SU-DHL-6 (cell line): ENCODE measurements around the gene TBC1D1.

Source experiments
- H2AFZ ChIP-seq: fragments of 200-600 bp; sonication (generic); 2 replicates; pipeline ENCODE4 v1.6.1; 2014; ENCODE audit warnings: low read depth, mild to moderate bottlenecking, moderate library complexity, mixed read lengths, antibody characterized with exemption, low read length; ENCODE audit not compliant: severe bottlenecking
- H3F3A ChIP-seq: fragments of 200-600 bp; shearing (Covaris generic); 2 replicates; pipeline ENCODE4 v1.6.0; 2016; ENCODE audit warnings: antibody characterized with exemption, mild to moderate bottlenecking; ENCODE audit not compliant: insufficient read depth
- H3K27ac ChIP-seq: fragments of 200-600 bp; sonication (generic); 2 replicates; pipeline ENCODE4 v1.5.1; 2016; ENCODE audit warnings: low read depth, mild to moderate bottlenecking, low read length, moderate library complexity, mixed read lengths
- H3K27me3 ChIP-seq: fragments of 200-600 bp; sonication (generic), shearing (Covaris generic); 2 replicates; pipeline ENCODE4 v1.6.0; 2014; ENCODE audit warnings: mild to moderate bottlenecking, low read length
- H3K36me3 ChIP-seq: fragments of 200-600 bp; sonication (generic); 2 replicates; pipeline ENCODE4 v1.6.1; 2014; ENCODE audit warnings: mild to moderate bottlenecking, low read length, mixed read lengths
- H3K4me2 ChIP-seq: fragments of 300-600, 200-600 bp; shearing (Covaris generic), sonication (generic); 2 replicates; pipeline ENCODE4 v1.6.0; 2014; ENCODE audit warnings: low read length, low read depth, mild to moderate bottlenecking; ENCODE audit not compliant: poor library complexity, severe bottlenecking
- H3K4me3 ChIP-seq: fragments of 200-600 bp; sonication (generic); 2 replicates; pipeline ENCODE4 v1.5.1; 2014; ENCODE audit warnings: antibody characterized with exemption, low read length, mild to moderate bottlenecking, mixed read lengths; ENCODE audit not compliant: insufficient read depth, poor library complexity, severe bottlenecking
- H3K79me2 ChIP-seq: fragments of 200-600 bp; sonication (generic); 2 replicates; pipeline ENCODE4 v1.6.1; 2014; ENCODE audit warnings: mild to moderate bottlenecking, low read length, moderate library complexity; ENCODE audit not compliant: insufficient read depth
- H3K9ac ChIP-seq: fragments of 200-600 bp; sonication (generic); 2 replicates; pipeline ENCODE4 v1.7.0; 2014; ENCODE audit warnings: mild to moderate bottlenecking, low read length
- H3K9me2 ChIP-seq: fragments of 200-600 bp; sonication (generic); replicated peaks from 2 replicates; pipeline ENCODE4 v1.6.1; 2014; ENCODE audit warnings: low read length; ENCODE audit not compliant: insufficient read depth
- H3K9me3 ChIP-seq: fragments of 200-600 bp; sonication (generic); 2 replicates; pipeline ENCODE4 v1.6.1; 2014; ENCODE audit warnings: low read length, mixed read lengths; ENCODE audit not compliant: insufficient read depth
- H4K20me1 ChIP-seq: fragments of 200-600 bp; sonication (generic); 2 replicates; pipeline ENCODE4 v1.6.1; 2014; ENCODE audit warnings: low read depth, mild to moderate bottlenecking, antibody characterized with exemption, low read length, moderate library complexity, mixed read lengths
- EZH2phosphoT487 ChIP-seq: fragments of 200-600 bp; sonication (generic), shearing (Covaris generic); conservative IDR thresholded peaks from 2 replicates; pipeline ENCODE4 v1.6.1; 2018; ENCODE audit warnings: mild to moderate bottlenecking, antibody characterized with exemption, low read length, moderate library complexity, mixed read lengths
- TF ChIP-seq, protein P1 (sequence below): fragments of 200-600 bp; sonication (generic); IDR thresholded peaks from one replicate; pipeline ENCODE4 v1.5.1; 2017; ENCODE audit warnings: antibody characterized with exemption, mild to moderate bottlenecking, low read length, moderate library complexity; ENCODE audit not compliant: insufficient read depth, poor library complexity, severe bottlenecking

TBC1D1 gene

DNA sequence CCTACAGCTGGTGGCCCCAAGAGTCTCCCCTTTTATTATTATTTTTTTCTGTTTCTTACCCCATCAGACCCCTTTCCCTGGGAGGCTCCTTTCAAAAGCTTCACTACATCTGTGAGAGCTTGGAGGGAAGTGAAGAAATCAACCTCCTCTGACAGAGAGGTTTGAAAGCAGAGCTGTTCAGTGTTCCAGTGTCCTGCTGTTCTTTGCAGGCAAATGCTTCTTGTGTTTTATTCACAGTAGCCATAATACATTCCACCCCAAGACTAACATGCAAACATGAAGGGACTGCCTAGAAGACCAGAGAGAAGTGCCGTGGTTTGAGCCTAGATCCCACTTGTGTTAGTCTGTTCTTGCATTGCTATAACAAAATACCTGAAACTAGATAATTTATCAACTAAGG, 261.4 kb downstream of the TBC1D1 start:
- Histone ChIP-seq H3F3A (no peaks in the 10 kb centered on the region), H3K9me2 (no peaks in the 10 kb centered on the region), H3K27me3 (no peaks in the 10 kb centered on the region), H3K9me3 (no peaks in the 10 kb centered on the region), H3K4me3 (no peak overlapping the region), H3K27ac (no peak overlapping the region), H4K20me1 (no peaks in the 10 kb centered on the region), H3K79me2 (no peaks in the 10 kb centered on the region), H3K4me2 (no peak overlapping the region), H3K36me3 (no peaks in the 10 kb centered on the region), H3K9ac (no peak overlapping the region), H2AFZ (no peak overlapping the region)
- no peak for TF ChIP-seq EZH2phosphoT487
- TF ChIP-seq, protein P1, sequence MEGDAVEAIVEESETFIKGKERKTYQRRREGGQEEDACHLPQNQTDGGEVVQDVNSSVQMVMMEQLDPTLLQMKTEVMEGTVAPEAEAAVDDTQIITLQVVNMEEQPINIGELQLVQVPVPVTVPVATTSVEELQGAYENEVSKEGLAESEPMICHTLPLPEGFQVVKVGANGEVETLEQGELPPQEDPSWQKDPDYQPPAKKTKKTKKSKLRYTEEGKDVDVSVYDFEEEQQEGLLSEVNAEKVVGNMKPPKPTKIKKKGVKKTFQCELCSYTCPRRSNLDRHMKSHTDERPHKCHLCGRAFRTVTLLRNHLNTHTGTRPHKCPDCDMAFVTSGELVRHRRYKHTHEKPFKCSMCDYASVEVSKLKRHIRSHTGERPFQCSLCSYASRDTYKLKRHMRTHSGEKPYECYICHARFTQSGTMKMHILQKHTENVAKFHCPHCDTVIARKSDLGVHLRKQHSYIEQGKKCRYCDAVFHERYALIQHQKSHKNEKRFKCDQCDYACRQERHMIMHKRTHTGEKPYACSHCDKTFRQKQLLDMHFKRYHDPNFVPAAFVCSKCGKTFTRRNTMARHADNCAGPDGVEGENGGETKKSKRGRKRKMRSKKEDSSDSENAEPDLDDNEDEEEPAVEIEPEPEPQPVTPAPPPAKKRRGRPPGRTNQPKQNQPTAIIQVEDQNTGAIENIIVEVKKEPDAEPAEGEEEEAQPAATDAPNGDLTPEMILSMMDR, result no peak

GRCh38 chr4:38152721-38153386, 262.0 kb downstream of the TBC1D1 start:
- H4K20me1 ChIP-seq, result no peaks in the 10 kb centered on the region

DNA sequence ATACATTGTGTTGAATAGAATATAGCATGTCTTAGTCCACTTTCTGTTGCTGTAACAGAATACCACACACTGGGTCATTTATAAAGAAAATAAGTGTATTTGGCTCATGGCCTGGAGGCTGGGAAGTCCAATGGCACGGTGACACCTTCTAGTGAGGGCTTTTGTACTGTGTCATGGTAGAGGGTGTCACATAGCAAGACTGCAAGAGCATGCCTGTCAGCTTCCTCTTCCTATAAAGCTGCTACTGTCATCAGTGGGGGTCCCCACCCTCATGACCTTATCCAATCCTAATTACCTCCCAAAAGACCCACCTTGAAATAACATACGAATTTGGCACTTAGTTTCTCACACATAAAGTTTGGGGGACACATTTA, 262.5 kb downstream of the TBC1D1 start:
- Histone ChIP-seq H3K9ac (no peak overlapping the region), H2AFZ (no peak overlapping the region), H3K36me3 (no peaks in the 10 kb centered on the region), H3K27ac (no peak overlapping the region), H3K9me2 (no peaks in the 10 kb centered on the region), H3K9me3 (no peaks in the 10 kb centered on the region), H3K4me2 (no peak overlapping the region), H3K4me3 (no peak overlapping the region), H3F3A (no peaks in the 10 kb centered on the region), H3K27me3 (no peaks in the 10 kb centered on the region), H3K79me2 (no peaks in the 10 kb centered on the region), H4K20me1 (no peaks in the 10 kb centered on the region)
- TF ChIP-seq, protein P1, result no peak
- TF ChIP-seq EZH2phosphoT487, result no peak

More at GRCh38 chr4:38152721-38153386, 262.0 kb downstream of the TBC1D1 start:
- Histone ChIP-seq H3K36me3 (no peaks in the 10 kb centered on the region), H3K4me3 (no peak overlapping the region), H3K27ac (no peak overlapping the region), H3K9me3 (no peaks in the 10 kb centered on the region), H3K9ac (no peak overlapping the region), H3K27me3 (no peaks in the 10 kb centered on the region), H3K79me2 (no peaks in the 10 kb centered on the region), H3K9me2 (no peaks in the 10 kb centered on the region), H3F3A (no peaks in the 10 kb centered on the region), H2AFZ (no peak overlapping the region), H3K4me2 (no peak overlapping the region)
- TF ChIP-seq, protein P1, result no peak
- no peak for TF ChIP-seq EZH2phosphoT487
